Measurements from ENCODE around the gene GARIN1A. TPM values are rescaled to one million over a fixed set of nuclear protein-coding genes. Genes with fewer than 3 reads are reported as not detected.

GARIN1A gene
- total RNA-seq, 1 experiment from 2014 or later = 0.57 TPM

DNA sequence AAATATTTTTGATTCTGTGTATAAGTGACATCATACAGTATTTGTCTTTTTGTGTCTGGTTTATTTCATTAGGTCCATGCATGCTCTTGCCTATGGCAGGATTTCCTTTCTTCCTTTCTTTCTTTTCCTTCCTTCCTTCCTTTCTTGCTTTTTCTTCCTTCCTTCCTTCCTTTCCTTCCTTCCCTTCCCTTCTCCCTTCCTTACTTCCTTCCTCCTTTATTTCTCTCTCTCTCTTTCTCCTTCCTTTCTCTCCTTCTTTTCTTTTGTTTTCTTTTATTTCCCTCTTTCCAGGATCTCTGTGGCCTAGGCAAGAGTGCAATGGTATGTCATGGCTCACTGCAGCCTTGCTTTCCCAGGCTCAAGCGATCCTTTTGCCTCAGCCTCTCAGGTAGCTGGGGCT, 35.7 kb downstream of the GARIN1A start:
- Histone ChIP-seq H3K9me2 (ENCODE audit: insufficient read depth) (no peaks in the 10 kb centered on the region), H3F3A (ENCODE audit: insufficient read depth, low read depth) (no peaks in the 10 kb centered on the region), H2AFZ (no peak overlapping the region), H3K27ac (no peak overlapping the region), H3K27me3 (ENCODE audit: insufficient read depth, low read depth) (no peaks in the 10 kb centered on the region), H4K20me1 (ENCODE audit: insufficient read depth) (no peaks in the 10 kb centered on the region), H3K4me1 (replicated peaks; ENCODE audit: insufficient read depth) (no peaks in the 10 kb centered on the region), H3K36me3 (ENCODE audit: low read depth) (no peaks in the 10 kb centered on the region), H3K4me3 (no peak overlapping the region), H3K4me2 (no peak overlapping the region), H3K79me2 (ENCODE audit: low read depth) (no peaks in the 10 kb centered on the region), H3K9me3 (ENCODE audit: insufficient read depth, low read depth) (peaks cover 4% of the 10 kb centered on the region; the same call in 1 of the 2 replicates)
- POLR2A ChIA-PET (ENCODE audit: unreplicated experiment) = no interaction called here
- TF ChIP-seq EZH2 (IDR thresholded peaks at IDR 0.05; ENCODE audit: low read depth) = no peak
- TF ChIP-seq, protein P1, sequence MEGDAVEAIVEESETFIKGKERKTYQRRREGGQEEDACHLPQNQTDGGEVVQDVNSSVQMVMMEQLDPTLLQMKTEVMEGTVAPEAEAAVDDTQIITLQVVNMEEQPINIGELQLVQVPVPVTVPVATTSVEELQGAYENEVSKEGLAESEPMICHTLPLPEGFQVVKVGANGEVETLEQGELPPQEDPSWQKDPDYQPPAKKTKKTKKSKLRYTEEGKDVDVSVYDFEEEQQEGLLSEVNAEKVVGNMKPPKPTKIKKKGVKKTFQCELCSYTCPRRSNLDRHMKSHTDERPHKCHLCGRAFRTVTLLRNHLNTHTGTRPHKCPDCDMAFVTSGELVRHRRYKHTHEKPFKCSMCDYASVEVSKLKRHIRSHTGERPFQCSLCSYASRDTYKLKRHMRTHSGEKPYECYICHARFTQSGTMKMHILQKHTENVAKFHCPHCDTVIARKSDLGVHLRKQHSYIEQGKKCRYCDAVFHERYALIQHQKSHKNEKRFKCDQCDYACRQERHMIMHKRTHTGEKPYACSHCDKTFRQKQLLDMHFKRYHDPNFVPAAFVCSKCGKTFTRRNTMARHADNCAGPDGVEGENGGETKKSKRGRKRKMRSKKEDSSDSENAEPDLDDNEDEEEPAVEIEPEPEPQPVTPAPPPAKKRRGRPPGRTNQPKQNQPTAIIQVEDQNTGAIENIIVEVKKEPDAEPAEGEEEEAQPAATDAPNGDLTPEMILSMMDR (conservative IDR thresholded peaks at IDR 0.05) = no peak
- CTCF ChIA-PET = interaction anchor here (0.7 kb wide), 1 partner anchor 856 kb away, joined by 5 read pairs; no protein-coding TSS in a partner anchor
- no peak for DNase-seq
- intact Hi-C loops (cut with micrococcal nuclease; ENCODE audit: unreplicated experiment) = no loop called here
- BruUV-seq (replicated peaks) = no TSS peak

DNA sequence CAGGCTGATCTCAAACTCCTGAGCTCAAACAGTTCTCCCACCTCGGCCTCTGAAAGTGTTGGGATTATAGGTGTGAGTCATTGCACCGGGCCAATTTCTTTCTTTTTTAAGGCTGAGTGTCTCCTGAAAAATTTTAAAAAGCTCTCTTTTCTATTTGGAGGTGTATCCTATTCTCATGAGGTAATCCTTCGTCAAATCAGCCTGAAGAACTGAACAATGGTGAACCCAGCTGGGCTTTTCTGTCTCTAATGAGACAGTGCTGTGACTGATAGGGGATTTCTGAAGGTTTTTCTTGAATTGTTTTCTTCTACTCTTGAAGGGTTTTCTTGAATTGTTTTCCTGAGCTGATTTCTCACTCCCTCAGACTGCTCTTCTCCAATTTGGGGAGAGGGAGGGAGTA, 36.1 kb downstream of the GARIN1A start:
- no peak overlapping the region for H3K27ac ChIP-seq
- POLR2A ChIA-PET (ENCODE audit: unreplicated experiment) = interaction anchor here (0.5 kb wide), 1 partner anchor 30 kb away, joined by 9 read pairs; no protein-coding TSS in a partner anchor

DNA sequence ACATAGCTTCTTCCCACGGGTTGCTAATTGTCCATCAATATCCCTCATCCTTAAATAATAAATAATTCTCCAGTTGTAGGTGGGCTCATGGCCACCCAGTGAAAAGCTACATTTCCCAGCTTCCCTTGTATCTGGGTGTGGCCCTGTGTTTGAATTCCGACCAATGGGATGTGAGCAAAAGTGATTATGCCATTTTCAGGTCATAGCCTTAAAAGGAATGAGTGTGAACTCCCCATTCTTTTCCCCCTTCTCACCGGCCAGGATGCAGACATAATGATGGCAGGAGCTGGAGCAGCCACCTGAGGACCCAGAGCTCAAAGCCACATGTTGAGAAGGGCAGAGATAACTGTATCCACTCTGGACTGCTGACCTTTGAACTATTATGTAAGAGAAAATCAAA, 36.7 kb downstream of the GARIN1A start:
- Histone ChIP-seq H3K36me3 (ENCODE audit: low read depth) (no peaks in the 10 kb centered on the region), H4K20me1 (ENCODE audit: insufficient read depth) (no peaks in the 10 kb centered on the region), H3F3A (ENCODE audit: insufficient read depth, low read depth) (0 out of 2 replicates have a peak, but pooled peaks cover 4% of the 10 kb centered on the region), H3K27me3 (ENCODE audit: insufficient read depth, low read depth) (no peaks in the 10 kb centered on the region), H3K4me2 (no peak overlapping the region), H3K9me2 (ENCODE audit: insufficient read depth) (no peaks in the 10 kb centered on the region), H2AFZ (no peak overlapping the region), H3K9me3 (ENCODE audit: insufficient read depth, low read depth) (peaks cover 5% of the 10 kb centered on the region; the same call in 1 of the 2 replicates), H3K4me1 (replicated peaks; ENCODE audit: insufficient read depth) (0 out of 2 replicates have a peak, but pooled peaks cover 6% of the 10 kb centered on the region), H3K27ac (no peak overlapping the region), H3K79me2 (ENCODE audit: low read depth) (no peaks in the 10 kb centered on the region), H3K4me3 (no peak overlapping the region)
- ChIA-PET POLR2A (ENCODE audit: unreplicated experiment) (interaction anchor here (0.5 kb wide), 1 partner anchor 29 kb away, joined by 9 read pairs; no protein-coding TSS in a partner anchor), CTCF (interaction anchor here (0.6 kb wide), 1 partner anchor 948 kb away, joined by 3 read pairs; no protein-coding TSS in a partner anchor)
- intact Hi-C loops (cut with micrococcal nuclease; ENCODE audit: unreplicated experiment) = no loop called here
- DNase-seq = no peak
- no peak for TF ChIP-seq EZH2 (IDR thresholded peaks at IDR 0.05; ENCODE audit: low read depth)
- TF ChIP-seq, protein P1 (conservative IDR thresholded peaks at IDR 0.05) = no peak
- BruUV-seq (replicated peaks) = no TSS peak

More for the DNA sequence above, 36.1 kb downstream of the GARIN1A start:
- Histone ChIP-seq H3K9me2 (ENCODE audit: insufficient read depth) (no peaks in the 10 kb centered on the region), H3K27me3 (ENCODE audit: insufficient read depth, low read depth) (no peaks in the 10 kb centered on the region), H3K4me2 (no peak overlapping the region), H3K4me3 (no peak overlapping the region), H3K79me2 (ENCODE audit: low read depth) (no peaks in the 10 kb centered on the region), H3K4me1 (replicated peaks; ENCODE audit: insufficient read depth) (0 out of 2 replicates have a peak, but pooled peaks cover under 1% of the 10 kb centered on the region), H3K36me3 (ENCODE audit: low read depth) (no peaks in the 10 kb centered on the region), H2AFZ (no peak overlapping the region), H3F3A (ENCODE audit: insufficient read depth, low read depth) (no peaks in the 10 kb centered on the region), H3K9me3 (ENCODE audit: insufficient read depth, low read depth) (peaks cover 5% of the 10 kb centered on the region; the same call in 1 of the 2 replicates), H4K20me1 (ENCODE audit: insufficient read depth) (no peaks in the 10 kb centered on the region)
- CTCF ChIA-PET = interaction anchor here (0.6 to 0.7 kb wide), 3 partner anchors 9 to 948 kb away, joined by 3 to 5 read pairs (median 3); no protein-coding TSS in a partner anchor
- DNase-seq = no peak
- TF ChIP-seq, protein P1 (conservative IDR thresholded peaks at IDR 0.05) = no peak
- no peak for TF ChIP-seq EZH2 (IDR thresholded peaks at IDR 0.05; ENCODE audit: low read depth)
- intact Hi-C loops (cut with micrococcal nuclease; ENCODE audit: unreplicated experiment) = no loop called here
- no TSS peak for BruUV-seq (replicated peaks)
